ENCODE results near the gene TSPAN31.

DNA sequence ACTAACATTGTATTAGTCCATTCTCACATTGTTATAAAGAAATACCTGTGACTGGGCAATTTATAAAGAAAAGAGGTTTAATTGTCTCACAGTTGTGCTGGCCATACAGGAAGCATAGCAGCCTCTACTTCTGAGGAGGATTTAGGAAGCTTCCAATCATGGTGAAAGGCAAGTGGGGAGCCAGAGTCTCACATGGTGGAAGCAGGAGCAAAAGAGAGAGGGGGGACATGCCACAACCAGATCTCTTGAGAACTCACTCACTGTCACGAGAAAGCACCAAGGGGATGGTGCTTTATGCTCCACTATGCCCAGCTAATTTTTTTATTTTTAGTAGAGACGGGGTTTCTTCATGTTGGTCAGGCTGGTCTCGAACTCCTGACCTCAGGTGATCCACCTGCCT is 37.6 kb upstream of the TSPAN31 start:
- no peak for TF ChIP-seq POLR2A (IDR thresholded peaks at IDR 0.05)
- TF ChIP-seq, protein P1, sequence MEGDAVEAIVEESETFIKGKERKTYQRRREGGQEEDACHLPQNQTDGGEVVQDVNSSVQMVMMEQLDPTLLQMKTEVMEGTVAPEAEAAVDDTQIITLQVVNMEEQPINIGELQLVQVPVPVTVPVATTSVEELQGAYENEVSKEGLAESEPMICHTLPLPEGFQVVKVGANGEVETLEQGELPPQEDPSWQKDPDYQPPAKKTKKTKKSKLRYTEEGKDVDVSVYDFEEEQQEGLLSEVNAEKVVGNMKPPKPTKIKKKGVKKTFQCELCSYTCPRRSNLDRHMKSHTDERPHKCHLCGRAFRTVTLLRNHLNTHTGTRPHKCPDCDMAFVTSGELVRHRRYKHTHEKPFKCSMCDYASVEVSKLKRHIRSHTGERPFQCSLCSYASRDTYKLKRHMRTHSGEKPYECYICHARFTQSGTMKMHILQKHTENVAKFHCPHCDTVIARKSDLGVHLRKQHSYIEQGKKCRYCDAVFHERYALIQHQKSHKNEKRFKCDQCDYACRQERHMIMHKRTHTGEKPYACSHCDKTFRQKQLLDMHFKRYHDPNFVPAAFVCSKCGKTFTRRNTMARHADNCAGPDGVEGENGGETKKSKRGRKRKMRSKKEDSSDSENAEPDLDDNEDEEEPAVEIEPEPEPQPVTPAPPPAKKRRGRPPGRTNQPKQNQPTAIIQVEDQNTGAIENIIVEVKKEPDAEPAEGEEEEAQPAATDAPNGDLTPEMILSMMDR (IDR thresholded peaks at IDR 0.05), result no peak
- no peak for TF ChIP-seq POLR2AphosphoS5 (IDR thresholded peaks at IDR 0.05)
